CD1c-positive myeloid dendritic cell (primary cell): ENCODE measurements around the gene NFE2L1.
A peak's percentile ranks its signal among the peaks of the same experiment; 100 is the strongest.

Experiments
- DNase-seq: peaks from one replicate; pipeline ENCODE4 v3.0.0-alpha.2; 2016; ENCODE audit errors: extremely low spot score

Gene NFE2L1

DNA sequence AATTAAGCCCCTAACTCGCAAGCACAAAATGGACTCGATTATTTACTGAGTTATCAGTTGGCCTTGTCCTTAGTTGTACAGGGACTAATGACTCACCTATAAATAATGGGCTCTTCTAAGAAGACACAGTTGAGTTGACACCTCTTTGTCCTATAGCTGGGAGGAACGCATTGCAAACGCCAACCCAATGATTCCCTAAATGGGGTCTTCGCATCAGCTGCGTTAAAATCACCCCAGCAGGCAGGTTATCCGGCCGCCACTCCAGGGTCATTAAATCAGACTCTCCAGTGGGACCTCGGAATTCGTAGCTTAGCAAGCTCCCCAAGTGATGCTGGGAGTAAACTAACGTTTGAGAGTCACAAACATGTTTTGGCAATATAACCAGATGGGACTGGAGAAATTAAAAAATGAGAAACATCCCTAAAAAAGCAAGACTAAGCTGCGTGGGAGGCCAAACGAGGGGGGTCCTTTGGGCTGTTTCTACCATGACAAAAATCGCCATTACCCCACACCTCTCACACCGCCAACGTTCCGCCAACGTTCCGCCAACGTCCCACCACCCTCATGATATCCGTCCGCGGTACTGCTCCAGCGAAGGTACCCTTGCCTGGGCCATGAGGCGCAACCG, 932 bp upstream of the NFE2L1 start:
- no peak for DNase-seq

DNA sequence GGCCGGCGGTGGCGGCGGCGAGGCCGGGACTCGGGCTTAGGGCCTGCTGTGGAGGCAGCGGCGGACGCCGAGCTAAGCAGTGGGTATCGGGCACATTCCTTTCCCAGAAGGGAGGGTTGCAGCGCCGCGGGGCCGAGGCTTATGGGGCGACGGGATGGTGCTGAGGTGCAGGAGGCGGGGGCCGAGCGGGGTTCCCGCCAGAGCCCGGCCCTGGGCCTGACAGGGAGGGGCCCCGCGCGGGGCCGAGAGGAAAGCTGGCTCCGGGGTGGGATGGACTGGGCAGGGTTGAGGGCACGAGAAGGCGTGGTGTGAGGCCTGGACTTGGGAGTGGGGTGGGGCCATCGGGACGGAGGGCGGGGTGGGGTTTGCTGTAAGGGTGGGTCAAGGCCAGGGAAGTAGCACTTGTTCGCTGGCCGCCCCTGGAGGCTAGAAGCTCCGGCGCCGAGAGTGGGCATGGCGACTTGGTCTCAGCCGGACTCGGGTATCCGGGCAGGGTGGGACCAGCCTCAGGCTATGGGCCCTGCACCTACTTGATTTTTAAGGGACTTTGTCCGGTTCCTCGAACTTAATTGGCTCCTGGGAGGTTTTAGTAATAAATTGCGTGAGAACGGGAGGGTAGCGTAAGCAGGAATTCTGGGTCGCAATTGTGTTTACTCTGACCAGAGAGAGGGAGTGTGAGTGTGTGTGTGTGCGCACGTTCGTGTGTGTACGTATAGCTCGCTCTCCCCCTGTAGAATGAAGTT, 396 bp downstream of the NFE2L1 start:
- peak; percentile 87 for DNase-seq

DNA sequence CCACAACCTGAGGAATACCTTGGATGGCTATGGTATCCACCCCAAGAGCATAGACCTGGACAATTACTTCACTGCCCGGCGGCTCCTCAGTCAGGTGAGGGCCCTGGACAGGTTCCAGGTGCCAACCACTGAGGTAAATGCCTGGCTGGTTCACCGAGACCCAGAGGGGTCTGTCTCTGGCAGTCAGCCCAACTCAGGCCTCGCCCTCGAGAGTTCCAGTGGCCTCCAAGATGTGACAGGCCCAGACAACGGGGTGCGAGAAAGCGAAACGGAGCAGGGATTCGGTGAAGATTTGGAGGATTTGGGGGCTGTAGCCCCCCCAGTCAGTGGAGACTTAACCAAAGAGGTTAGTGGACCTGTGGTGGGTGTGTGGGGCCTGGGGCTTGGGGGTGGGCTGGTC, 3.1 kb downstream of the NFE2L1 start:
- DNase-seq: no peak

DNA sequence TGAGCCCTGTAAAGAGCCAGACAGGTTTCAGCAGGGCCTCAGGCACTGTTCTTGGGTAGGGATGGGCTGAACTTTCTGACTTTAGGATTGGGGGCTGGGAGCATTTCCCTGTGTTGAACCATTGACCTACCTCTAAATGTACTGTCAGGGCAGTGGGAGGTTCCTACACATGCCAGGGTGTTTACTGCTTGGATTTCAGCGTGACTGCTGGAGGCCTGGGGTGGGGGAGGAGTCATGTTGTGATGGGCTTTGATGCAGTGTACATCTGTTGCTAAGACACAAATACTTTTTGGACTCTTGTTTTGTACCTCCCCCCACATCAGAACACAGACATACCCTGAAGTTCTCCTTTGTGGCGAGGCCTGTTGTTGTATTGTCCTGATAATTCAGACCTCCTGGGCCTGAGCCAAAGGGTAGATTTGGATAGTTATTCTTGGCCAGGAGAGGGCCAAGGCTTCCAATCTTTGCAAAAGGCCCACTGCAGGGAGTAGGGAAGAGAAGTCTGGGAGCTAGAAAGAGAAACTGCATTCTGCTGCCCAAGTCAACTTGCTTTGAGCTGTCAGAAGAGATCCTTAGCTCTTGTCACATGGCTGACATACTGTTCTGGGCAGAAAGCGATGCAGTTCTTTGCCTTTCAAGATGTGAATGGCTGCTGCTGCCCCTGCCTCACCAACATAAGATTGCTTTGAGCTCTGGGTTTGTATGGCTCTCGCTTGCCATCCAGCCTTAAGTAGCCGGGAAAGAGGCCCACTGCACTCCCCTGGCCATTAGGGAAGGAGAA, 3.7 kb downstream of the NFE2L1 start:
- DNase-seq: no peak

DNA sequence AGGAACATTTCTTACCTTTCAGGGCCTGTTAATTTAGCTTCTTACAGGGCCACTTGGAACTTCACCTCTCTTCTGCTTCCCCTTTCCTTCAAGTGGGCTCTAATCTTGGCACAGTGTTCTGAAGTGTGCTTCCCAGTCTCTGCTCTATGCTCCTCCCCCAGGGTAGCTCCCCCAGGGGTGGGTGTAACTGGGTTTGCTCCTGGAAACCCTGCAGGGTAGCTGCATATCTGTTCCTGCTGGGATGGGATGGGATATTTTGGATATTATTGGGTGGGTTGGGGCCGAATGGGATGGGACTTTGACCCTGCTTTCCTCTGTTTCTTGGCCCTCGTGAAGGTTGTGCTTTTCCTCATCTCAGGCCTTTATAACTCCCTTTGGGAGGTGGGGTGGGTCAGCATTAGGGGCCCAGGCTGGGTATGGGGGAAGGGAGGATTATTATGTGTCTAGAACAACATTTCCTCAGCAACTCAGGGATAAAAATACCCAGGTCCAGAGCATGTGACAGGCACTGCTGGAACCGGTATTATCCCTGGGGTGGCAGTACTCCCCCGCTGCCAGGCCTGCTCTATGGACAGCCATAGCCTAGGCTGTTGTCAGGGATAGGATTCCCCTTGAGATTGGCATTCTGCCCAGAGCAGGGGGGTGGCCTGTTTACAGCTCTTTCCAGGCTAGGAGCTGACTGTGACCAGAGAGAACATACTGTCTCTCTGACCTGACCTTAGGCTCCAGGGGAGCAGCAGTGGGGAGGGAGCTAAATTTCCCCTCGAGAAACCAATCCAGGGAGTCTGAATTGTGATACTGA, 5.0 kb downstream of the NFE2L1 start:
- no peak for DNase-seq

DNA sequence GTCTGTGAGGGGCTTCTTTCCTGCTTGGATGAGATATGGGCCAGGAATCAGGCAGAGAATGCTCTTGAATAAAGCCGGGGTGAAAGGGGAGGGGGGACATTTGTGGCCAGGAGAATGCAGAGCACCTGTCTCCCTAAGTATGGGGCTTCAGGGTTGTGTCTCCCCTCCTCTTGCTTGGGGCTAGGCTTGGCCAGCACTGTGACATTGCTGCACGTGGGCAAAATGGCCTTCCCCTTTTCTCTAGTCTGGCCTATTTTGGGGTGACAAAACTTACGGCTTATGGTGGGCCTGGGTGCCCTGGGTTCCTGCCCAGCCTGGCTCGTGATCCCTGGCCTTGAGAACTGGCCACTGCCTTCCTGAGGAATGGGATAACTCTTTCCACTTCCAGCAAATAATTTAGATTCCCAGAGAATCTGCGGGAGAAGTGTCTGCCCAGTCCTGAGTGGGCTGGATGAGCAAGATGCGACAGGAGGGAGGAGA, 5.6 kb downstream of the NFE2L1 start:
- DNase-seq: no peak

DNA sequence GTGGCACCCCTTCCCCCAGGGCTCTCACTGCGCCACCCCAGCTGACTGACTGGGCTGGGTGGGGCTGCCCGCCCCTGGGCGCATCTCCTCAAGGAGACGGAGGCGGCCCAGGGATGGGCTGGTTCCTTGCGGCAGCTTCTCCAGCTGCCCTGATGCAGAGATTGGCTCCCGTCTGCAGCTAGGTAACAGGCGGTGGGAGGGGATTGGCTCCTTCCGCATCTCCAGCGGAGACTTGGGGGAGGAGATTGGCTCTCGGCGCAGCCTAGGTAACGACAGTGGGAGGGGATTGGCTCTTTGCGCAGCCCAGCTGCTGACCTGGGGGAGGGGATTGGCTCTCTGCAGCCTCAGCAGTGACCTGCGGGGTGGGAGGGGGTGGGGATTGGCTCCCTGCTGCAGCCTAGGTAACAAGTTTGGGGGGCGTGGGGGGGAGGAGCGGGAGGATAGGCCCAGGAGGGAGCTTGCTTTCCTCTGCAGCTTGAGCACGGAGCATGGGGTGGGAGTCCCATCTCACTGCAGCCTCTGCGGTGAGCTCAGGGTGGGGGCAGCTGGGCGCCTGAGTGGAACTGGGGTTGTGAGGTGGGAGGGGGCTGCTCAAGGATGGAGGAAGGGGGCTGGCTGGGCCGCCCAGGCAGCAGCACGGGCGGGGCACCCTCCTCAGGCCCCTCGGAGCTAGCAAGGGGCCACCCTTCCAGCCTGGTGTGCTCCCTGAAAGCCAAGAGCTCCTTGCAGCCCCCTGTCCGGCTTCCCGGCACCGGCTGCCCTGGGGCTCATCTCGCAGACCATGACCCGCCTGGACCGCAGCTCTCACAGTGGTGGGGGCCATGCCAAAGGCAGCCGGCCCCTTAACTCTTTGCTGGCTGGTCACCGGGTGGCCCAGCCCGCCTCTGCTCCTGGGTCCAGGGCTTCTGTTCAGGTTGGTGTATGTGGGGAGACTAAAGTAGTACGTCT, 6.4 kb downstream of the NFE2L1 start:
- no peak for DNase-seq

DNA sequence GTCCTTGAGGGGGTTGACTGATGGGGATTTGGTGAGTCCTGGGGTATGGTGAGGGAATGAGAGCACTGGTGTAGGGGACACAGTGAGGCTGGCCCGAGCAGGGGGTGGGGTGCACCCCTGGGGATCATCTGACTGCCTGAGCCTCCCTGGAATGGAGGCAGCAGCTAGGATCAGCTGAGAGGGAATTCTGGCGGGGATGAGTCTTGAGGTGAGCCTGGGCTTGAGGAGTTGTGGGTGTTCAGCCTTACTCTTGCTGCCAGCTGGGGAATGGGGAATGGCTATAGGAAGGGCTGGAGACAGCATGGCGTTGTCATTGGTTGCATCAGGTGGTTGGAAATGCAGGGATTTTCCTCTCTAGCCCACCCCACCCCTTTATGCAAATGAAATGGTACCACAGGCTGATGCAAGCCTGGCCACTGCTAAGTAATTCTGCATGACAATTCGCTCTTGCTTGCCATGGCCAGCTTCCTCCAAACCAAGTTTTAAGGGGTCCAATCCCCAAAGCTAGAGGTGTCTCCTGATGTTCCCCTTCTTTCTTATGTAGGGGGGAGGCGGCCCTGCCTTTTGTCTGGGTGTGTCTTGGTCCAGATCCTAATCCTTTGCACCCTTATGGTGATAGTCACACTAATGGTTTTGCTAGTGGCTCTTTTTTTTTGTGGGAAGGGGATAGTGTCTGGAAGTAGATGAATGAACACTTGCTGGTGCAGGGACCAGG, 7.5 kb downstream of the NFE2L1 start:
- DNase-seq: no peak

DNA sequence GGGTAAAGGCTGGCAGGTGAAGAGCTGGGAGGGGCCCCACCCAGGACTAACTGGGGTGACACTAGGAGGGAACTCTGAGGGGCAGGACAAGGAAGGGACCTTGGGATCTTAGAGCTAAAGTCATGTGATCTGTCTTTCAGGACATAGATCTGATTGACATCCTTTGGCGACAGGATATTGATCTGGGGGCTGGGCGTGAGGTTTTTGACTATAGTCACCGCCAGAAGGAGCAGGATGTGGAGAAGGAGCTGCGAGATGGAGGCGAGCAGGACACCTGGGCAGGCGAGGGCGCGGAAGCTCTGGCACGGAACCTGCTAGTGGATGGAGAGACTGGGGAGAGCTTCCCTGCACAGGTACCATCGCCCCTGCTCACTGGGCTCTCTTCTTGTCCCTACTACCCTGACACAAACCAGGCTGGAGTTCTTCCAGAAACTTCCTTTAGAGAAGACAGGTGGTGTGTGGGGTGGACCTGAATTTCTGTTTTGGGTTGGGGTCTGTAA, 8.1 kb downstream of the NFE2L1 start:
- DNase-seq: no peak

DNA sequence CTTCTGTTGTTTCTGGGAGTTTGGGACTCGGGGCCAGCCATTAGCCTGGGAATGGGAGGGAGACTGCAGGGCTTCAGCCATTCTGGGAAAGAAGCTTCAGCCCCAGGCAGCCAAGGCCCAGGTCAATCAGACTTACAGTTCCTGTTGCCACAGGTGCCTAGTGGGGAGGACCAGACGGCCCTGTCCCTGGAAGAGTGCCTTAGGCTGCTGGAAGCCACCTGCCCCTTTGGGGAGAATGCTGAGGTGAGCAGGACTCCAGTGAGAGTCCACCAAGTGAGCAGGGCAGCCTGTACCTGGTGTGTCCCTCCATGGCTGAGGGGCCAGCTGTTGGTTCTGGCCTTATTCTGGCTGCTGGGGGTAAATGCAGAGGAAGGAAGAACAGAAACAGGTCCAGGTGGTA, 8.7 kb downstream of the NFE2L1 start:
- DNase-seq: no peak

DNA sequence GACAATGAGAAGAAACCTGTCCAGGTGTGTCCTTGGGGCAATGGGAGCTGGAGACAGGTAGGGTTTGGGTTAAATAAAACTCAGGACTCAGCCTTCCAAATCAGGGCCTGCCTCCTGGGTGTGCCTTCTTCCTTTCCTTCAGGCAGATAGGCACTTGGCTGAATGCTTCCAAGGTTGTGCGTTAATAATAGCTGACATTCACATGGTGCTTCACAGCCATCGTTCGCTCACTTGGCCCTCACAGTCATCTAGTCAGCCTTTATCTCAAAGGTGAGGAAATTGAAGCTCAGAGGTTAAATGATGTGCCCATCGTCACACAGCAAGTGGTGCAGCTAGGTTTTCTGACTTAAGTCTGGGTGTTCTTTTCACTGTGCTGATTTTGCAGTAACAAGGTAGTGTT, 9.5 kb downstream of the NFE2L1 start:
- DNase-seq: no peak

DNA sequence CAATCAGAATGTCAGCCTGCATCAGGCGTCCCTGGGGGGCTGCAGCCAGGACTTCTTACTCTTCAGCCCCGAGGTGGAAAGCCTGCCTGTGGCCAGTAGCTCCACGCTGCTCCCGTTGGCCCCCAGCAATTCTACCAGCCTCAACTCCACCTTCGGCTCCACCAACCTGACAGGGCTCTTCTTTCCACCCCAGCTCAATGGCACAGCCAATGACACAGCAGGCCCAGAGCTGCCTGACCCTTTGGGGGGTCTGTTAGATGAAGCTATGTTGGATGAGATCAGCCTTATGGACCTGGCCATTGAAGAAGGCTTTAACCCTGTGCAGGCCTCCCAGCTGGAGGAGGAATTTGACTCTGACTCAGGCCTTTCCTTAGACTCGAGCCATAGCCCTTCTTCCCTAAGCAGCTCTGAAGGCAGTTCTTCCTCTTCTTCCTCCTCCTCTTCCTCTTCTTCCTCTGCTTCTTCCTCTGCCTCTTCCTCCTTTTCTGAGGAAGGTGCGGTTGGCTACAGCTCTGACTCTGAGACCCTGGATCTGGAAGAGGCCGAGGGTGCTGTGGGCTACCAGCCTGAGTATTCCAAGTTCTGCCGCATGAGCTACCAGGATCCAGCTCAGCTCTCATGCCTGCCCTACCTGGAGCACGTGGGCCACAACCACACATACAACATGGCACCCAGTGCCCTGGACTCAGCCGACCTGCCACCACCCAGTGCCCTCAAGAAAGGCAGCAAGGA, 10.4 kb downstream of the NFE2L1 start:
- DNase-seq: no peak

DNA sequence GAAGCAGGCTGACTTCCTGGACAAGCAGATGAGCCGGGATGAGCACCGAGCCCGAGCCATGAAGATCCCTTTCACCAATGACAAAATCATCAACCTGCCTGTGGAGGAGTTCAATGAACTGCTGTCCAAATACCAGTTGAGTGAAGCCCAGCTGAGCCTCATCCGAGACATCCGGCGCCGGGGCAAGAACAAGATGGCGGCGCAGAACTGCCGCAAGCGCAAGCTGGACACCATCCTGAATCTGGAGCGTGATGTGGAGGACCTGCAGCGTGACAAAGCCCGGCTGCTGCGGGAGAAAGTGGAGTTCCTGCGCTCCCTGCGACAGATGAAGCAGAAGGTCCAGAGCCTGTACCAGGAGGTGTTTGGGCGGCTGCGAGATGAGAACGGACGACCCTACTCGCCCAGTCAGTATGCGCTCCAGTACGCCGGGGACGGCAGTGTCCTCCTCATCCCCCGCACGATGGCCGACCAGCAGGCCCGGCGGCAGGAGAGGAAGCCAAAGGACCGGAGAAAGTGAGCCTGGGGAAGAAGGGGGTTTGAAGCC, 11.0 kb downstream of the NFE2L1 start:
- DNase-seq: no peak

DNA sequence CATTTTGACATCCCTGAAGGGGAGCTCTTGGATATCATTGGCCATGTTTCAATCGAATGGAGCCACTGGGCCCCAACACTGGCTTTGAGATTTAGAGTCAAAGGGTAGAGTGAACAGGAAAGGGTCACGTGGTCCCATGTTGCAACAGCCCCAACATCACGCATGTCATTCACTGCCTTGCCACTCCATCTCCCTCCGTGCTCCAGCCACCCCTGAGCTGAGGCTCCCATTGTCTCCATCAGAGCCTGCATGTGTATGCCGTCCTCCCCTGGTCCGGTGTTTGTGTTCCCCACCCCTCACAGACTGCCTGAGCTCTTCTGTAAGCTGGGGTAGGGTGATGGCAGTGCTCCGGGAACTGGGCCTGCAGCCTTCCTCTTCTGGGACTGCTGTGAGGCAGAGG, 12.1 kb downstream of the NFE2L1 start:
- DNase-seq: no peak

DNA sequence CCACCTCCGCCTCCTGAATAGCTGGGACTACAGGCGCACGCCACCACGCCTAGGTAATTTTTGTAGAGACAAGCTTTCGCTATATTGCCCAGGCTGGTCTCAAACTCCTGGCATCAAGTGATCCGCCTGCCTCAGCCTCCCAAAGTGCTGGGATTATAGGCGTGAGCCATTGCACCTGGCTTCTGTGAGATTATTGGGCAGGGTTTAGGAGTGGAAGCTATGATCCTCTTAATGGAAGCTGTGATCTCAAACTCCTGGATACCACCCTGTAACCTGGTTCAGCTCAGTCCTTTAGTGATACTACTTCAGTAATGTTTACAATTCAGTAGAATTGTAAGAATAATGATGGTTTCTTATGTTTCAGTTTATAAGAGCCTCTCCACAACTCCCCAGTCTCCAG, 14.1 kb downstream of the NFE2L1 start:
- no peak for DNase-seq

DNA sequence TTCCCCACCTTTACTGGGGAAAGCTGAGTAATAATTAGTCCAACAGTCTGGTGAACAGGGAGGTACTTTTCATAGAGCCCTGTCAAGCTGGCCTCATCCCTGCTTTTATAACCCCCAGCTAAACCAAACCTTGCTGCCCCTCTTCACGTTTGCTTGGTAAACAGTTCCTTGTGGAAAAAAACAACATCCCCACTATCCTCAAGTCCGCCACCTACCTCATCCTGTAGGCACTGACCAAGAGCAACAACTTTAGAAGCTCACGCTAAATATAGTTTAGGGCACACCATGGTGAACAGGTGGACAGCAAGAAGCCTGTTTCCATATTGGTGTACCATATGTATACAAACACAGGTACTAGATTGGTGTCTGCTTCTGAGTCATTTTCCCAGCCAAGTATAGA, 16.5 kb downstream of the NFE2L1 start:
- no peak for DNase-seq

DNA sequence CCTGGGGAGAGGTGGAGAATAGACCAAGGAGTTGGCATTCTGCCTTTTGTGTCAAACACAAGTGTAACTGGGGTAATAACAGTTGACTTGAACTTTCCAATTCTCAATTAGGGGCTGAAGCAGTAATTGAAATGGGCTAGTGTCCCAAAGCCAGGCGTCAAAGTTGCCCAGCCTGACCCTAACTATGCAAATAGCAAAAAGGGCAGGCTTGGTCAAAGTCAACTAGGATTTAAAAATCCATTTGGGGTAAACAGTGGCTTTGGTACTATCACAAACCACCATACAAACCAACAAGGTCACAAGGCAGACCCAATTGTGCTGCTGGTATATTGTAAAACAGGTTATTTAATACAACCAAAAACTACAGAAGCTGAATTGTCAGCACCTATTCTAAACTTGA, 18.0 kb downstream of the NFE2L1 start:
- DNase-seq: no peak

DNA sequence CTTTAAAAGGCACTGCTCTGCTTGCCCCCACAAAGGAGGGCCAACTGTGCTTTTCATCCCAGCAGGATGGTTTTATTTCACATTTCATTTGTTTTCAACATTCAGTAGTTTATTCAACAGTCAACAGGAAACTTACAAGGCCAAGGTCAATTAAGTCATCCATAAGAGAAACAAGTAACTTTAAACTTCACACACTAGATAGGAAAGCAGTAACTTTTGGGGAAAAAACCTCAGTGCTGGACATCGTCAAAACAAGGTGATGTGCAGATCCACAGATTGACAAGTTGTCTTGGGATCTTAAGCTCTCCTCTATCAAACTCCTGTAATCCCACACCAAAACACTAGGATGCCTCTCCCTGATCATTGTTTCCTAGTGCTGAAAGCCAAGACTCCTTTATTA, 18.5 kb downstream of the NFE2L1 start:
- no peak for DNase-seq

DNA sequence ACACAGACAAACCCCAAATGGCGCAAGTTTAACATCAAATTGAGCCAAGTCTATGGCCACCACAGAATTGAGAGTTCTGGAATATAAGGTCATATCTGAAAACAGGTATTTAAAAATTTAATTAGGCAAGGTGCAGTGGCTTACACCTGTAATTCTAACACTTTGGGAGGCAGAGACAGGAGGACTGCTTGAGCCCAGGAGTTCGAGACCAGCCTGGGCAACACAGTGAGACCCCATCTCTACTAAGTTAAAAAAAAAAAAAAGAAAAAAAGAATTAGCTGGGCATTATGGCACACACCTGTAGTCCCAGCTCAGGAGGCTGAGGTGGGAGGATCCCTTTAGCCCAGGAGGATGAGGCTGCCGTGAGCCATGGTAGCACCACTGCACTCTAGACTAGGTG, 19.1 kb downstream of the NFE2L1 start:
- no peak for DNase-seq
